Activated effector memory CD4-positive, alpha-beta T cell treated with Interleukin-2 at 50 U/mL for 16 hours (primary cell): Measurements from ENCODE around the gene DNMT3A.

Experiments used
- DNase-seq: peaks from one replicate; pipeline ENCODE4 v3.0.0-alpha.2; 2020

DNMT3A gene

GRCh38 chr2:25342372-25343186 lies 854 bp upstream of the DNMT3A start:
- DNase-seq: peak; percentile 69

DNA sequence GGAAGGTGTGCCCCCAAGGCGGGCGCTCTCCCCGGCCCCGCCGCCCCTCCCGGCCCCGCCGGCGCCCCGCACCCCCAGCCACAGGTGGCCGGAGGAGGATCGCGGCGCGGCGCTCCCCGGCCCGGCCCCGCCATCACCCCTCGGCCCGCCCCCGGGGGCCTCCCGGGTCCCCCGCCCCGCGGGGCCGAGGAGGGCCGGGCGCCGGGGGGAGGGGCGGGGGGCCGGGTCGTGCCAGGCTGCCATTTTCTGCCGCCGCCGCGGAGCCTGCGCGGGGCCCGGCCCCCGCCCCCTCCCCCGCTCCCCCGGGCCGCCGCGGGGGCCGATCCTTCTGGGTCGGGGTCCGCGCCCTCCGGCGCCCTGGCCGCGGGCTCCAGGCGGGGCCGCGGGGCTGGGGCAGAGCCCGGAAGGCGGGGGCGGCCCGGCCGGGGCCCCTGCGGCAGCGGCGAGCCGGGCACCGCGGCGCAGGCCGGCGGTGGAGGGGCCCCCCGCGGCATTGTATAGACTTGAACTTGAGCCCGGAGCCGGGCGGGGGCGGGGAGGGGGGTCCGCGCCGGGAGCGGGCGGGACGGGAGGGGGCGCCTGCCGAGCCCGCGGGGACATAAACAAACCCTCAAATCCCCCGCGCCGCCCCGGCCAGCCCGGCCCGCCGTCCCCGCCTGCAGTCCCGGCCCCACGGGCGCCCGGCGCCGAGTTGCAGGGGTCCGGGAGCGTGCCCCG lies 556 bp downstream of the DNMT3A start:
- no peak for DNase-seq

GRCh38 chr2:25340181-25340921 lies 1.4 kb downstream of the DNMT3A start:
- no peak for DNase-seq

GRCh38 chr2:25339791-25340180 lies 1.9 kb downstream of the DNMT3A start:
- DNase-seq: no peak

- no peak for DNase-seq
Measured at GRCh38 chr2:25339211-25339674, 2.5 kb downstream of the DNMT3A start.

DNA sequence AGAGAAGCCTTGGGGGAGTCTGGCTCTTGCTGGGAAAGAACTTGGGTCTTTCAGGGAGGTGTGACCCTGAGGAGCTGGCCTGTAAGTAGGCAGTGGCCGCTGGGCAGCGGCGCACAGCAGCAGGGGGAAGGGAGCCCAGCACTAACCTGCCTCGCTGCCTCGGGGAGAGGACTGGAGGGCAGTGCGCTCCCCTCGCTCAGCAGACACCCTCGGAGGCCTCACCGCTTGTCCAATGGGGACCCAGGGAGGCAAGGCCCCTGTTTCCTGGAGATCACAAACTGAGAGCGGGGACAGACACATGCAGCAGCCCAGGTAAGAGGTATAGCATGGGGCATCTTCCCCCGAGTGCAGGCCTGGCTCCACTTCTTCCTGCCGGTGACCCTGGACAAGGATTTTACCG lies 3.3 kb downstream of the DNMT3A start:
- no peak for DNase-seq

DNA sequence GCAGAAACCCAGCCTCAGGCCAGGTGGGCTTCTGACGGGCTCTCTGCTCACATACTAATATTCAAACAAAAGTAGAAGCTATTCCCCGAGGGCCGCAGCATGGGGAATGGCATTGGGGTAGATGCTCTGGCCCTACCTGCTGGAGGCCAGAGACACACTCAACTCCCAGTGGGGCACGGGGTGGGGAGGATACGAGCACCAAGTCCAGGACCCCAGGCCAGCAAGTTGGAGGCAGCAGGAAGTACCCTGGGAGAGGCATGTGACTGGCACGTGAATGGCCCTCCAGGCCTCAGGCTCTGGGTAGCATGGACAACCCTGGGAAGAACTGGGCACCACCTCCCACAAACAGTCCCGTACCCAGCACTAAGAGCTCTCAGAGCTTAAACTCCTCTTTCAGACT lies 3.8 kb downstream of the DNMT3A start:
- DNase-seq: no peak

- DNase-seq: no peak
Measured at GRCh38 chr2:25337276-25337675, 4.4 kb downstream of the DNMT3A start.

DNA sequence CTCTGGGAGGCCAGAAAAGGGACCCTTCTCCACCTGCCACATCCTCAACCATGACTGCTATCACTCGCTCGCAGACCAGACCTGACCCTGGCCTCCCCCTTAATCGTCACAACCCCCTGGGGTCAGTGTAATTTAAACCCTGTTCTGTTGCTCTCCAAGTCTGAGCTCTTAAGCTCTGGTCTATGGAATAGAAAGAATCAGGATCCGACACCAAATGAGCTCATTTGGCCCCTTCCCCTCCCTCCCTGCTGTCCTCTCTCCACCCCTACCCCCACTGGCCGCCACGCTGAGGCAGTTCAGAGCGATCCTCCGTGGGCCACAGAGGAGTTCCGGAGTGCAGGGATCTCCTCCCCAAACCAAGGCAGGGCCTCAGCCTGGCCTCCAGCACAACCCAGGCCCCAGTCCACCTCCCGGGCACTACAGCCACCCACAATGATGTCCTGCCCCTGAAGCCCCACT lies 5.3 kb downstream of the DNMT3A start:
- no peak for DNase-seq

- no peak for DNase-seq
Measured at GRCh38 chr2:25335971-25336370, 5.8 kb downstream of the DNMT3A start.

DNA sequence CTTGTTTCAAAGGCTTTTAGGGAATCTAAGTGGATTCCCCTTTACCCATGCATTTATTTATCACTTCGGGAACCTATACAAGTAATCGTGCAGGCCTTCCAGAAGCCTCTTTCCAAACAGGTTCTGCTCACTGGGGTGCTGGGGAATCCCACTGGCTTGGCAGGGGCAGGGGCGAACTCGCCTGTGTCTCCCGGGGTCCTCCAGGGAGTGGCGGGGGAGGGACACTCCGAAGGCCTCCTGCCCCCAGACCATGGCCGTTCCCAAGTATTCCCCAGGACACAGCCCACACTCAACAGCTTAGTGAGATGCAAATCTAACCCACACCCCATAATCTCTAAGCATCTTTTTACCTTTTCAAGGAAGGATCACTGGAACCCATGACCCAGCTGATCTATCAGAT lies 6.5 kb downstream of the DNMT3A start:
- no peak for DNase-seq

- no peak for DNase-seq
Measured at GRCh38 chr2:25334482-25334881, 7.2 kb downstream of the DNMT3A start.

DNA sequence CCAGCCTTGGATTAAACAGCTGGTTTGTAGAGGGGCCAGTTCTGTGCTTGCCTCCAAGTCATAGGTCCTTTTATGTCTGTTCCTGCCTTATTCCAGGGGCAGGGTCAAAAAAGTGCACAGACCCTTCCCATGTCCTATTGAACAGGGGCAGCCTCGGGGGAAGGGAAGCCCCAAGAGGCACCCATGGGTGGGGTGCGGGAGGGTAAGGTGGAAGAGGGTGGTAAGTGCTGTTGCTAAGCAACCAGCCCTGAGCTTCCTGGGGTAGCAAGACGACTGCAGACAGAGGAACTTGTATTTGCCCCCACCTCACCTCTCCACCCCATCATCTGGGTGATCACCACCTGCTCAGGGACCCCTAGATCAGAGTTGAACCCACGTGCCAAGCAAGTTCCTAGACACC lies 7.7 kb downstream of the DNMT3A start:
- no peak for DNase-seq

DNA sequence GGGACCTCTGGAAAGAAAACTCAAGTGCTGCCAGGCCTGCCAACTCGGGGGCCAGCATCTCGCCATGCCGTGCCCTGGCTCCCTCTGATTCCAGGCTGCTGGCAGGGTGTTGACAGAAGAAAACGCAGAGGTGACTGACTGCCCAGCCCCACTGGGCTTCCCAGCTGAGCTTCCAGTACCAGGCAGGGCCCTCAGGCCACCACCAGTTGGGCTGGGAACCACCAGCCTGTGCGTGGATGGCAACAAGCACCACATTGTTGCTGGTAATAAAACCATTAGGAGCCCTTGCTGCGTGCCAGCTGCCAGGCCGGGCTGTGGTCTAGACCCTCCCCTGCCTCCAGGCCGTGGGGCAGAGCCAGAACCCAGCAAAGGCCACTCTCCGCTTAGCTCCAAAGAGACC lies 9.2 kb downstream of the DNMT3A start:
- no peak for DNase-seq

DNA sequence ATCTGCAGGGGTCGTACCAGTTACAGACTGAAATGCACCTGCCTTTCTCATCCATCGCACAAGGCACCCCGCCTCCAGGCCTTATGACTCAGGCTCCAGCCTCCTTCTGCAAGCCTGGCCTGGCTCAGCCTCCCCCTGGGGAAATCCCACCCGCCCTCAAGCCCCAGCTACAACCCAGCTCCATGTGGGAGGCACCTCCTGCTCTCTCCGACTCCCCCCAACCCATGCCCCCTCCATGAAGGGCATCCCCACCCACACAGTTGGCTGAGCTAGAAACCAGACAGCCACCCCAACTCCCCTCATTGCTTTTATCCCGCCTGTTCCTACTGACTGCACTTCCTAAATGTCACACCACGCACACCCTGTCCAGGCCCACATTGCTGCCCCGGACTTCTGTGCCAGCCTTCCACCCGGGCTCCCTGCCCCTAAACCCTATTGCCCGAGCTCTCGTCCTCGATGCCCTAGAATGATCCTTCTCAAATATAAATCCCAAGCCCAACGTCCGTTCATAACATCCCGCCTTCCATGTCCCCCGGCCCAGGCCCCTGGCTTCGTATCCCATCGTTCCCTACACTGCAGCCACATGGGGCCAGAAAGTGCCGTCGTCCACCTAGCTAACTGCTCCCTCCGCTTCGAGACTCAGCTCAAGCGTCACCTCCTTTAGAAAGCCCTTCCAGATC lies 9.9 kb downstream of the DNMT3A start:
- no peak for DNase-seq

GRCh38 chr2:25330937-25331336 lies 10.8 kb downstream of the DNMT3A start:
- DNase-seq: no peak

DNA sequence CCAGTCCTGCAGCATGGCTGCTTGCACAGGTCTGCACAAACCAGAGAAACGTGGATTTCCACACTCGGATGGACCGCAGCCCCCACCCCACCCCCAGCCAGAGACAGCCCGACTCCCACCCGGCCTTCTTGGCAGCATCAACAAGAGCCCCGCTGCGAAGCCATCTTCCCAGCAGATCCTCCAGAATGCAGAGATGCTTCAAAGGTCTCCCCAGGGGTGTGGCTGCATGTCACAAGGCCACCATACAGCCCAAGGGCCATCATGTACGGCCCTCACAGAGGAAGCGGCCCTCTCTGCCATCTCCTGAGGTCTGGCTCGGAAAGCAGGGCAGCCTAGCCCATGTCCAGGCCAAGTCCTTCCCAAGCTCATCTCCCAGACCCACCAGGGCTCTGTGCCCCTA lies 11.5 kb downstream of the DNMT3A start:
- no peak for DNase-seq

DNA sequence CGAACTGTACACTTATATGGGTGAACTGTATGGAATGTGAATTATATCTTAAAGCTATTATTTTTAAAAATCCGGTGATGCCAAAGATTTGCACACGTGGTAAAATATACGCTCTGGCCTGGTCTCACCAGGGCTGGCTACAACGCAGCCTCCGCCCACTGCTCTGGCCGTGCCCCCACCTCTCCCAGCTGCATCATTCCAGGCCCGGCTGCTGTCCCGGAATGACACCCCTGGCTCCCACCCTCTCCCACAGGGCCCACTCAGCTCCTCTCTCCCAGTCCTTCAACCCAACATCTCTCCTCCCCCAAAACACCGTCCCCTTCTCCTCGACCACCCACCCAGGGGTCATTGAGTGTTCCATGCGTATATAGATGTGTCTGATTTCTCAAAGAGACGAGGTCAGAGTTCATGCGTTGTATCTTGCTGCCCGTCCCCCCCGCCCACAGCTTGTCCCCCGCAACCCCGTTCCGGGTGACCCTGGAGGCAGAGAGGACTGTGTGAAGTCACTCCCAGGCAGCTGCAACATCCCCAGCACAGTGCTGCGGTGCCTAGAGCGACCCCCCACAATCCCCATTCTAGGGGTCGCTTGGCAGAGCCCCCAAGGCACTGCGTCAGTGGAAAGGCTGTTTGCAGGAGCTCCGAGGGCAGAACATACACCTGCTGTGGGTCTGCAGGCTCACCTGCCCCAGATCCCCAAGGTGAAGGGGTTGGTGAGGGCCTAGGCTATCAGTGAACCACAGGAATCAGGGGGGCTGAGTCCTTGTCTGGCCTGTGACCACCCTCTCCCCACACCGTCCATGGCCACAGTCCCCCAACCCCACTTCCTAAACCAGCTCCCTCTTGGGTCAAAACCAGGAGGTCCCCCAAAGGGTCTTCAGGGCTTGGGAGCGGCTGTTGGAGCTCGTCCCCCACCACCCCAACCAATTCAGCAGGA lies 13.3 kb downstream of the DNMT3A start:
- no peak for DNase-seq

DNA sequence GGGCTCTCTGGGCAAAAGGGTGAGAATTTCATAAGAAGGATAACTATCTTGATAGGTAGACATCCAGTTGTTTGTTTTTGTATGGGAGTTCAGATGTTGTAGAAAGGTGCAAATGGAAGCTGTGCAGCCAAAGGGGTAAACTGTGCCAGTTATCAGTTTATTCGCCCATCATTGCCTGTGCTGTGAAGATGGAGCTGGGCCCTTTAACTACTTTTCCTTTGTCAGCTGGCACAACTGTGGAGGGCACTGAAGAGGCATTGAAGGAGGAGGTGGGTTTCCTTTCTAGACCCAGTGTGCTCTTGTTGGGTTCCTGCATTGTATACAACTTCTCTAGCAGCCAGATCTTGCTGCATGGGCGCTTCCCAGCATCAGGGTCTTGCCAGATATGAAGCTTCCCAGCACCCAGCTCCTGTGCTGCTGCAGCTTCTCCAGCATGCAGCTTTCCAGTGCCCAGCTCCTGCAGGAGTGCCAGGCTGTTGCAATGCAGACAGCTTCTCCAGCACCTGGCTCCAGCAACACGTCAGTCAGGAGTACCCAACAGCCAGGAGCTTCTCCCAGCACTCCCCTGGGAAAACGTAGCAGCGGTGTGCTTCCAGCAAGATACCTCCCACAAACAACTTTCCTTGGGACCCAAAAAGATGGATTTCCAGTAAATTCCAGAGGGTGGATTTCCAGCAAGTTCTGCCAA lies 15.3 kb downstream of the DNMT3A start:
- no peak for DNase-seq

DNA sequence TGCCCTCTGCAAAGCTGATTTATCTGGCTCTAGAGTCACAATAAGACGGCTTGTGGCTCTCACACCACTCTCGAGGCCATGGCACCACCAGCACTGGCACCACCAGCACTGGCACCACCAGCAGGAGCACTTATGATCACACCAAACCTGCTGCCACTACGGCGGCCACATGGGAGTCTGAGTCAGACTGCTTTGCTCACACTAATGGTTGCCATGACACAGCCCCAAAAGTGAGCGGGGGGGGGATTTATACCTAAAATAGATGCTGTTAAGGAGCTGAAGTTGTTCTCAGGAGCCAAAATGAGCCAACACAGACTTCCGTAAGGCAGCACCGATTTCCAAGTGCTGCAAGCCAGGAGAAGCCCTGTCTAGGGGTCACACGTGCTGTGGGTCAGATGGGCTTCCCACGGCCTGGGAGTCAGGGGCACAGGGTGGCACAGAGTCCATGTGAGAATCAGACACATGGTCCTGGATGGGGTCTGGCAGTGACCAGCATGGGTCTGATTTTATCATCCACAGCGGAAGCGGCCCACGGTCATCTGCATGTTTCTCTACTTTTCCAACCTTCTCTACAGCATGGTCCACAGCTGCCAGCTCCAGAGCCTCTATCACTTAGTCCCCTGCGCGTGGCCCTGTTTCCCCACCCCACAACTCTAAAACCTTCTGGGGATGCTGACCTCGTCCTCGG lies 16.7 kb downstream of the DNMT3A start:
- no peak for DNase-seq

DNA sequence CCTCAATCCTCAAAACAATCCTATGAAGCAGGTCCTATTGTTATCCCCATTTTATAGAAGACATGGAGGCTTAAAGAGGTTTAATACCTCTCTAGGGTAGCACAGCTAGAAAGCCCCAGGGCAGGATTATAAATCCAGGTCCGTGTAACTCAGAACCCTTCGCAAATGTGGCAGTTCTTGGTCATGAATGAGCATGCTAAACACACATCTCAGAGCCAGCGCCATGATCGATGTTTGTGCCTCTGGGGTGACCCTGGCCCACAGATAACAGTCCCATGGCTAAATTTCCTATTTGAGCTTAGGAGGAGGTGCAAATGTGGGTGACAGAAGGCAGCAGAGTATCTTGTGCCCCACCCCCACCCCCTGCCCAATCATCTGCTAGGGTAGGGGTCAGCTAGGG lies 17.5 kb downstream of the DNMT3A start:
- DNase-seq: no peak
